PC-3 (cell line): ENCODE results near the gene ISLR2.

Experiments
- EZH2 ChIP-seq: fragments of 300-600 bp; sonication (generic); IDR thresholded peaks from one replicate; pipeline ENCODE4 v1.6.1; 2017; ENCODE audit warnings: antibody characterized with exemption, mild to moderate bottlenecking, low read length; ENCODE audit not compliant: unreplicated experiment
- EZH2phosphoT487 ChIP-seq: fragments of 300-600 bp; sonication (generic); IDR thresholded peaks from 2 replicates; pipeline ENCODE4 v1.6.1; 2018; ENCODE audit warnings: mild to moderate bottlenecking, antibody characterized with exemption, low read length, borderline replicate concordance
- TF ChIP-seq, protein P1 (sequence below): fragments of 300-600 bp; sonication (generic); conservative IDR thresholded peaks from 2 replicates; pipeline ENCODE4 v1.5.1; 2017; ENCODE audit warnings: antibody characterized with exemption, low read depth, mild to moderate bottlenecking, low read length

DNA sequence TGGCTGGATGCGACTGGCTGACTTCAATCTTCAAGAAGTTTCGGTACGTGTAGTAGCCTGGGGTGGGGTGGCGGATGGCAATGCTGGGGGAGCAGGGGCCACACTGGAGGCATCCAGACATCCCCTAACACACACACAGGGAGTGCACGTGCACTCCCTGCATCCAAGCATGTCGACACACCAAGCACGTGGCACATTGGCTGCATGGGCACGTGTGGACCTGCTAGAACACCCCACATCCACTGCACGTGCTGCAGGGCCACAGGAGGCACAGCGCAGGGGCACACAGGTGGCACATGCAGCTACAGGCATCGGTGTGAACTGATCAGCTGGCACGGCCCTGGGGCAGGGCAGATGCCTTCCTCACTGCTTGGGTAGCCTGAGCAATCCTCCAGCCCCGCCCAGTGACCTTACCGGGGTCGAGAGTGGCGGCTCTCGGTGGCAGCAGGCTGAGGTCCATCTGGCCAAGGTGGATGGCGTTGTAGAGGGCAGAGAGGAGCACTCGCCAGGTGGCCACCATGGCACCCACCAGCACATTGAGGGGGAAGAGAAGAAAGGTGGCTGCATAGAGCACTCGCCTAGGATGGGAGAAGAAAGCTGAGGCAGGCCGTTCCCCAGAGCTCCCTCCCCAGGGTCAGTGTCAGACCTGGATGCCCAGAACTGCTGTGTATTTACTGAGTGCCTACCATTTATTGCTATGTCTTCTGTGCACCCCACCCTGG lies 50.7 kb downstream of the ISLR2 start:
- TF ChIP-seq, protein P1, sequence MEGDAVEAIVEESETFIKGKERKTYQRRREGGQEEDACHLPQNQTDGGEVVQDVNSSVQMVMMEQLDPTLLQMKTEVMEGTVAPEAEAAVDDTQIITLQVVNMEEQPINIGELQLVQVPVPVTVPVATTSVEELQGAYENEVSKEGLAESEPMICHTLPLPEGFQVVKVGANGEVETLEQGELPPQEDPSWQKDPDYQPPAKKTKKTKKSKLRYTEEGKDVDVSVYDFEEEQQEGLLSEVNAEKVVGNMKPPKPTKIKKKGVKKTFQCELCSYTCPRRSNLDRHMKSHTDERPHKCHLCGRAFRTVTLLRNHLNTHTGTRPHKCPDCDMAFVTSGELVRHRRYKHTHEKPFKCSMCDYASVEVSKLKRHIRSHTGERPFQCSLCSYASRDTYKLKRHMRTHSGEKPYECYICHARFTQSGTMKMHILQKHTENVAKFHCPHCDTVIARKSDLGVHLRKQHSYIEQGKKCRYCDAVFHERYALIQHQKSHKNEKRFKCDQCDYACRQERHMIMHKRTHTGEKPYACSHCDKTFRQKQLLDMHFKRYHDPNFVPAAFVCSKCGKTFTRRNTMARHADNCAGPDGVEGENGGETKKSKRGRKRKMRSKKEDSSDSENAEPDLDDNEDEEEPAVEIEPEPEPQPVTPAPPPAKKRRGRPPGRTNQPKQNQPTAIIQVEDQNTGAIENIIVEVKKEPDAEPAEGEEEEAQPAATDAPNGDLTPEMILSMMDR, result no peak
- no peak for TF ChIP-seq EZH2phosphoT487
- TF ChIP-seq EZH2, result no peak
